ENCODE measurements around the gene CSF1. TPM values are rescaled to one million over a fixed set of nuclear protein-coding genes. Genes with fewer than 3 reads are reported as not detected.

Gene CSF1
- total and polyA plus RNA-seq, 5 donors: 13.5 to 22.6 (median 16.6) TPM

DNA sequence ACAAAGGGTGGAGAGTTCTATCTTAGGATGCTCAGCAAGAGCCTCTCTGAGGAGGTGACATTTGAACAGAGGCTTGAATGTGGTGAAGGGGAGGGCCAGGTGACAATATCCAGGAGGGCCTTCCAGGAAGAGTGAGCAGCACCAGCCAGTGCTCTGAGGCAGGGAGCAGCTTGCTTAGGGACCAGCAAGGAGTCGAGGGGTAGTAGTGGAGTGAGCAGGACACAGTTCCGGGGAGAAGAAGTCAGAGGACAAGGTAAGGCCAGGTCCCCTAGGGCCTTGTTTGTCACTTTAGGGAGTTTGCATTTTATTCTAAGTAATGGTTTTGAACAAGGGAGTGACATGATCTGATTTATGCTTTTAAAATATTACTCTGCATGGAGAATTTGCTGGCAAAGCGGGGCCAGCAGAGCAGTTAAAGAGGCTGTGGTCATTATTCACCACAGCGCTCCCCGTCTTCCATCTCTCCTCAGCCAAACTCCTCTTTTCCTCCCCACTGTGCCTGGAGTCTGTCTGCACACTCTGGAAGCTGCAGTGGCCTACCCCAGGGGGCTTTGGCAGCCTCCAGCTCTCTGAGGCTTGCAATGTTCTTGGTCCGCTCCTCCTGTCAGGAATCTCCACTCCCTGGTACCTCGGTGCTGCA lies 17.0 kb upstream of the CSF1 start:
- no peaks in the 10 kb centered on the region for H3K9me3 ChIP-seq (ENCODE audit: control insufficient read depth, low read length)
- 95% methylated on average over 7 of the region's 7 CpGs for WGBS
- no peak overlapping the region for H3K4me3 ChIP-seq (ENCODE audit: low read length)
- intact Hi-C loops (cut with DNase I): loop anchor here in 1 of 4 donors (10.0 kb wide), 1 partner anchor 69 kb away; no protein-coding TSS in a partner anchor
- no peaks in the 10 kb centered on the region for H3K27me3 ChIP-seq (ENCODE audit: control insufficient read depth, insufficient read depth)
- H3K27ac ChIP-seq (ENCODE audit: low read length): no peak overlapping the region
- peaks cover 29% of the 10 kb centered on the region for H3K4me1 ChIP-seq (ENCODE audit: control insufficient read depth, insufficient read depth, low read length)
- no peak for ATAC-seq
- DNase-seq: no peak

- Histone ChIP-seq H3K4me1 (ENCODE audit: control insufficient read depth, insufficient read depth, low read length) (peaks cover 29% of the 10 kb centered on the region), H3K27ac (ENCODE audit: low read length) (peak overlapping the region; percentile 43), H3K27me3 (ENCODE audit: control insufficient read depth, insufficient read depth) (no peaks in the 10 kb centered on the region), H3K9me3 (ENCODE audit: control insufficient read depth, low read length) (no peaks in the 10 kb centered on the region), H3K4me3 (ENCODE audit: low read length) (no peak overlapping the region)
- ATAC-seq (no peak), DNase-seq (no peak)
- intact Hi-C loops (cut with DNase I): loop anchor here in 1 of 4 donors (10.0 kb wide), 1 partner anchor 70 kb away; no protein-coding TSS in a partner anchor
- WGBS: 79% methylated on average over 8 of the region's 8 CpGs
Measured at GRCh38 chr1:109894823-109895719, 15.6 kb upstream of the CSF1 start.

DNA sequence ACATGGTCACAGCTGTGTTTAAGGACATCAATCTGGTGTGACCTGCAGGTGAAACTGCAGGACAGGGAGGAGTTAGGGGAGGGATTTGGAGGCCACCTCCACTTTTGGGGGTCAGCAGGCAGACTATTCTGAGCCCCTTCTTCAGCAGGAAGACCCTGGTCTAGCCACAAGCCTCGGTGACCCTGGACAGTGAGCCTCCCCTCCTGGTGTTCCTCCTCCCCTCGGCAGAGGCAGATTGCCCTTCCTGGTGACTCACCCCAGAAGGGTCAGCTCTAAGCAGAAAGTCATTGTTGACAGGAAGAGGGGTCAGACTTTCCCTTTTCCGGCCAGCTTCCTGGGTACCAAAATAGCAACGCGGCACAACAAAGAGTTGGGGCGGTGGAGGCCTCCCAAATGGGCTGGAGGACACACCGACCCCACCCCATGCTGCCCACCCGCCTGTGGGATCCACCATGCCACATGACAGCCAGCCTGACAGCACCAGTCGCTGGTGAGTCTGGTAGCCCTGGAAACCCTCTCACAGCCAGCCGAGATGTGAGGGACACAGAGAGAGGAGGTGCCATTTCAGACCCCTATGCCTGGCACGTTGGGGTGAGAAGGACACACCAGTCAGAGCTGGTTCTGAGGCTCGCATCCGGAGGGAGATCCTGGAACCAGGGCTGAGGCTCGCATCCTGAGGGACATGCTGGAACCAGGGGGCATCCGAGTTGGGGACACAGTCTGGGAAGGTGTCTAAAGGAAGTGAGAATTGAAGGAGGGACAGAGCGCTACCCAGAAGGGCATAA lies 14.7 kb upstream of the CSF1 start:
- Histone ChIP-seq H3K9me3 (ENCODE audit: control insufficient read depth, low read length) (no peaks in the 10 kb centered on the region), H3K4me3 (ENCODE audit: low read length) (no peak overlapping the region), H3K27me3 (ENCODE audit: control insufficient read depth, insufficient read depth) (no peaks in the 10 kb centered on the region), H3K27ac (ENCODE audit: low read length) (peak overlapping the region; percentile 77), H3K4me1 (ENCODE audit: control insufficient read depth, insufficient read depth, low read length) (peaks cover 23% of the 10 kb centered on the region)
- peak; percentile 73 to 79 (median 77) for DNase-seq
- intact Hi-C loops (cut with DNase I): loop anchor here in 1 of 4 donors (10.0 kb wide), 1 partner anchor 71 kb away; no protein-coding TSS in a partner anchor
- ATAC-seq: peak; percentile 67 to 91
- WGBS: 50% methylated on average over 16 of the region's 16 CpGs

DNA sequence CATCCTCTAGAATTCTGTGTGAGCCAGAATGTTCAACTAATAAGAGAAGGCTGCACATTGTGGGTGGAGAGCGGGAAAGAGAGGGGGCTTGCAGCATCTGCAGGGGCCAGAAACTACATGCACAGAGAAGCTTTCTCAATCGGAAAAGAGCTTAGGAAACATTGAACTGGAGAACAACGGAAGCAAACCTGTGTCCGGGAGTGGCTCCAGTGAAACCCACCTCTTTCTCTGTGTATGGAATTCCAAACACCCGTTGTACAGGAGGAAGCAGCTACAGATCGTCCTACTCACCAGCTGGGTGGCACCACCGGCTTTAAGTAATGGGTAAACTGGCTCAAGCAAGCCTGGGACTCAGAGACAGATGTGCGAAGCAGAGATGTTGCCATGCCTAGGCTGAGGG lies 14.0 kb upstream of the CSF1 start:
- H3K9me3 ChIP-seq (ENCODE audit: control insufficient read depth, low read length): no peaks in the 10 kb centered on the region
- DNase-seq (no peak), ATAC-seq (no peak)
- H3K27ac ChIP-seq (ENCODE audit: low read length): peak overlapping the region; percentile 77
- intact Hi-C loops (cut with DNase I): loop anchor here in 1 of 4 donors (10.0 kb wide), 1 partner anchor 72 kb away; no protein-coding TSS in a partner anchor
- H3K27me3 ChIP-seq (ENCODE audit: control insufficient read depth, insufficient read depth): no peaks in the 10 kb centered on the region
- WGBS: 83% methylated on average over 8 of the region's 8 CpGs
- peaks cover 21% of the 10 kb centered on the region for H3K4me1 ChIP-seq (ENCODE audit: control insufficient read depth, insufficient read depth, low read length)
- H3K4me3 ChIP-seq (ENCODE audit: low read length): no peak overlapping the region

GRCh38 chr1:109897259-109897955 lies 13.2 kb upstream of the CSF1 start:
- intact Hi-C loops (cut with DNase I): loop anchor here in 1 of 4 donors (10.0 kb wide), 1 partner anchor 73 kb away; no protein-coding TSS in a partner anchor
- no peak for DNase-seq
- Histone ChIP-seq H3K27ac (ENCODE audit: low read length) (no peak overlapping the region), H3K9me3 (ENCODE audit: control insufficient read depth, low read length) (no peaks in the 10 kb centered on the region), H3K27me3 (ENCODE audit: control insufficient read depth, insufficient read depth) (no peaks in the 10 kb centered on the region), H3K4me3 (ENCODE audit: low read length) (no peak overlapping the region), H3K4me1 (ENCODE audit: control insufficient read depth, insufficient read depth, low read length) (peaks cover 19% of the 10 kb centered on the region)
- no peak for ATAC-seq
- WGBS: 79% methylated on average over 7 of the region's 7 CpGs

- Histone ChIP-seq H3K27ac (ENCODE audit: low read length) (no peak overlapping the region), H3K27me3 (ENCODE audit: control insufficient read depth, insufficient read depth) (no peaks in the 10 kb centered on the region), H3K4me3 (ENCODE audit: low read length) (no peak overlapping the region), H3K4me1 (ENCODE audit: control insufficient read depth, insufficient read depth, low read length) (peaks cover 17% of the 10 kb centered on the region), H3K9me3 (ENCODE audit: control insufficient read depth, low read length) (no peaks in the 10 kb centered on the region)
- DNase-seq (no peak), ATAC-seq (peak in 1 of 2 donors; percentile 58)
- intact Hi-C loops (cut with DNase I): loop anchor here in 1 of 4 donors (10.0 kb wide), 1 partner anchor 74 kb away; no protein-coding TSS in a partner anchor
- 65% methylated on average over 2 of the region's 2 CpGs for WGBS
Measured at GRCh38 chr1:109898842-109899241, 11.8 kb upstream of the CSF1 start.

DNA sequence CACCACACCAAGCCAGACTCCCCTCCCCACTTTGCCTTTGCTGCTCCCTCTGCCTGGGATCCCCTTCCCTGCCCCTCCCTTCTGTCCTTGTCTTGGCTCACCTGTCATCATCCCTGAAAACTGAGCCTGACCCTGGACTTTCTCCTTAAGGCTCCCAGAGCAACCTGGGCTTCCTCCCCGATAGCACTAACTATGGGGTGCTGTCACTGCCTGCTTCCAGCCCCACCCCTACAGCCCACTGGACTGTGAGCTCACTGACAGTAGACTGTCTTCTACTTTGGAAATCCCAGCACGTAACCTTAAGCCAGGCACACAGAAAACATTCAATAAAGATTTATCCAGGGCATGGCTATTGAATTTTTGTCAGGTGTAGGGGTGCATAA lies 9.5 kb upstream of the CSF1 start:
- intact Hi-C loops (cut with DNase I): no loop called here
- no peak overlapping the region for H3K27ac ChIP-seq (ENCODE audit: low read length)
- no peaks in the 10 kb centered on the region for H3K9me3 ChIP-seq (ENCODE audit: control insufficient read depth, low read length)
- peaks cover 9% of the 10 kb centered on the region for H3K4me1 ChIP-seq (ENCODE audit: control insufficient read depth, insufficient read depth, low read length)
- no peak overlapping the region for H3K4me3 ChIP-seq (ENCODE audit: low read length)
- no peaks in the 10 kb centered on the region for H3K27me3 ChIP-seq (ENCODE audit: control insufficient read depth, insufficient read depth)
- ATAC-seq (no peak), DNase-seq (no peak)
- WGBS: 92% methylated on average over 2 of the region's 2 CpGs

GRCh38 chr1:109901524-109902145 lies 9.0 kb upstream of the CSF1 start:
- no peaks in the 10 kb centered on the region for H3K9me3 ChIP-seq (ENCODE audit: control insufficient read depth, low read length)
- intact Hi-C loops (cut with DNase I): no loop called here
- H3K4me1 ChIP-seq (ENCODE audit: control insufficient read depth, insufficient read depth, low read length): peaks cover 6% of the 10 kb centered on the region
- whole genome bisulfite sequencing: 91% methylated on average over 4 of the region's 4 CpGs
- ATAC-seq: no peak
- no peaks in the 10 kb centered on the region for H3K27me3 ChIP-seq (ENCODE audit: control insufficient read depth, insufficient read depth)
- H3K4me3 ChIP-seq (ENCODE audit: low read length): no peak overlapping the region
- DNase-seq: no peak
- no peak overlapping the region for H3K27ac ChIP-seq (ENCODE audit: low read length)

GRCh38 chr1:109902204-109902985 lies 8.3 kb upstream of the CSF1 start:
- DNase-seq: no peak
- H3K9me3 ChIP-seq (ENCODE audit: control insufficient read depth, low read length): no peaks in the 10 kb centered on the region
- H3K27me3 ChIP-seq (ENCODE audit: control insufficient read depth, insufficient read depth): no peaks in the 10 kb centered on the region
- no peak for ATAC-seq
- intact Hi-C loops (cut with DNase I): no loop called here
- H3K4me1 ChIP-seq (ENCODE audit: control insufficient read depth, insufficient read depth, low read length): peaks cover 6% of the 10 kb centered on the region
- no peak overlapping the region for H3K27ac ChIP-seq (ENCODE audit: low read length)
- no peak overlapping the region for H3K4me3 ChIP-seq (ENCODE audit: low read length)
- 86% methylated on average over 9 of the region's 9 CpGs for WGBS
